Vagina (tissue), 2 donors: ENCODE data around the gene HNRNPDL.

ENCODE experiments used
- POLR2A ChIP-seq, 2 donors: fragments of 450-650 bp; IDR thresholded peaks; one replicate each; pipeline ENCODE4 v1.6.1; 2017; ENCODE audit warnings: antibody characterized with exemption in 2 of 2, mild to moderate bottlenecking in 2 of 2, moderate library complexity in 2 of 2
- POLR2AphosphoS5 ChIP-seq, 2 donors: sonication (generic); formaldehyde crosslinking; IDR thresholded peaks; one replicate each; pipeline ENCODE4 v1.9.0; 2017; ENCODE audit warnings: antibody characterized with exemption in 2 of 2, mild to moderate bottlenecking in 2 of 2, low read depth in 1 of 2; ENCODE audit not compliant: insufficient read depth in 1 of 2
- TF ChIP-seq, protein P1 (sequence below), 3 experiments: fragments of 450-650 bp in 2 of 3; fragments of 200-600 bp in 1 of 3; sonication (generic) in 1 of 3; IDR thresholded peaks; one replicate each; pipeline ENCODE4 v1.5.1; 2017 to 2019; ENCODE audit warnings: antibody characterized with exemption in 3 of 3, mild to moderate bottlenecking in 2 of 3, moderate library complexity in 2 of 3

DNA sequence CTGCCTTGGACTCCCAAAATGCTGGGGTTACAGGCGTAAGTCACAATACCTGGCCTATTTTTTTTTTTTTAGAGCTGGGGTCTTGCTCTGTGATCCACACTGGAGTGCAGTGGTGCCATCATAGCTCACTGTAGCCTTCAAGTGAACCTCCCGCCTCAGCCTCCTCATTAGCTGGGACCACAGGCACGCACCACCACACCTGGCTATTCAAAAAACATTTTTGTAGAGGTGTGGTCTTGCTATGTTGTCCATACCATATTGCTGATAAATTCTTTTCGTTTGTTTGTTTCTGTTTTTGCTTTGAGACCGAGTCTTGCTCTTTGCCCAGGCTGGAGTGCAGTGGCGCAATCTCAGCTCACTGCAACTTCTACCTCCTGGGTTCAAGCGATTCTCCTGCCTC, 21.8 kb upstream of the HNRNPDL start:
- TF ChIP-seq, protein P1, sequence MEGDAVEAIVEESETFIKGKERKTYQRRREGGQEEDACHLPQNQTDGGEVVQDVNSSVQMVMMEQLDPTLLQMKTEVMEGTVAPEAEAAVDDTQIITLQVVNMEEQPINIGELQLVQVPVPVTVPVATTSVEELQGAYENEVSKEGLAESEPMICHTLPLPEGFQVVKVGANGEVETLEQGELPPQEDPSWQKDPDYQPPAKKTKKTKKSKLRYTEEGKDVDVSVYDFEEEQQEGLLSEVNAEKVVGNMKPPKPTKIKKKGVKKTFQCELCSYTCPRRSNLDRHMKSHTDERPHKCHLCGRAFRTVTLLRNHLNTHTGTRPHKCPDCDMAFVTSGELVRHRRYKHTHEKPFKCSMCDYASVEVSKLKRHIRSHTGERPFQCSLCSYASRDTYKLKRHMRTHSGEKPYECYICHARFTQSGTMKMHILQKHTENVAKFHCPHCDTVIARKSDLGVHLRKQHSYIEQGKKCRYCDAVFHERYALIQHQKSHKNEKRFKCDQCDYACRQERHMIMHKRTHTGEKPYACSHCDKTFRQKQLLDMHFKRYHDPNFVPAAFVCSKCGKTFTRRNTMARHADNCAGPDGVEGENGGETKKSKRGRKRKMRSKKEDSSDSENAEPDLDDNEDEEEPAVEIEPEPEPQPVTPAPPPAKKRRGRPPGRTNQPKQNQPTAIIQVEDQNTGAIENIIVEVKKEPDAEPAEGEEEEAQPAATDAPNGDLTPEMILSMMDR (IDR thresholded peaks at IDR 0.05), result no peak
- TF ChIP-seq POLR2AphosphoS5 (IDR thresholded peaks at IDR 0.05; ENCODE audit: insufficient read depth in 1 of 2, low read depth in 1 of 2) (no peak), POLR2A (IDR thresholded peaks at IDR 0.05) (no peak)
